GM12874 (cell line): ENCODE results near the gene DLGAP4.

Source experiments
- TF ChIP-seq, protein P1 (sequence below): IDR thresholded peaks from 2 replicates; pipeline ENCODE4 v1.5.1; 2011; ENCODE audit warnings: low read depth, mild to moderate bottlenecking, control low read depth, low read length, moderate library complexity; ENCODE audit not compliant: insufficient read depth

Gene DLGAP4

DNA sequence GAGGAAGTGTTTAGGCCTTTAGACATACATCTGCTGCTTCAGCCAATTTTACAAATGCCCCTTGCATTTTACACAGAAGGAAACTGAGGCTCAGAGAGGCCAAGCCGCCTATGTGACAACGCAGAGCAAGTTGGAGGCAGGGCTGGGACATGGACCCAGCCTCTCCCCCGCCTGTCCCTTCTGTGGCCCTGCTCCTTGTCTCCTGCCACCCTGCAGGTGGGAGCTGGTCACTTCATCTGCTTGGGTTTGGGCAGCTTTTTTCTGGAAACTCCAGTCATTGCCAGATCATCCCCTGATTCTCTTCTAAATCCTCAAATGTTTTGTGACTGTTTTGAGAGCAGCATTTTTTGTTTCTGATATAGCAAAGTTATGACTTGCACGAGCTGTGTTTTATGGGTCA lies 68.9 kb downstream of the DLGAP4 start:
- TF ChIP-seq, protein P1, sequence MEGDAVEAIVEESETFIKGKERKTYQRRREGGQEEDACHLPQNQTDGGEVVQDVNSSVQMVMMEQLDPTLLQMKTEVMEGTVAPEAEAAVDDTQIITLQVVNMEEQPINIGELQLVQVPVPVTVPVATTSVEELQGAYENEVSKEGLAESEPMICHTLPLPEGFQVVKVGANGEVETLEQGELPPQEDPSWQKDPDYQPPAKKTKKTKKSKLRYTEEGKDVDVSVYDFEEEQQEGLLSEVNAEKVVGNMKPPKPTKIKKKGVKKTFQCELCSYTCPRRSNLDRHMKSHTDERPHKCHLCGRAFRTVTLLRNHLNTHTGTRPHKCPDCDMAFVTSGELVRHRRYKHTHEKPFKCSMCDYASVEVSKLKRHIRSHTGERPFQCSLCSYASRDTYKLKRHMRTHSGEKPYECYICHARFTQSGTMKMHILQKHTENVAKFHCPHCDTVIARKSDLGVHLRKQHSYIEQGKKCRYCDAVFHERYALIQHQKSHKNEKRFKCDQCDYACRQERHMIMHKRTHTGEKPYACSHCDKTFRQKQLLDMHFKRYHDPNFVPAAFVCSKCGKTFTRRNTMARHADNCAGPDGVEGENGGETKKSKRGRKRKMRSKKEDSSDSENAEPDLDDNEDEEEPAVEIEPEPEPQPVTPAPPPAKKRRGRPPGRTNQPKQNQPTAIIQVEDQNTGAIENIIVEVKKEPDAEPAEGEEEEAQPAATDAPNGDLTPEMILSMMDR, result no peak

- TF ChIP-seq, protein P1, result no peak
These were observed 71.5 kb downstream of the DLGAP4 start for GRCh38 chr20:36377348-36378326.

GRCh38 chr20:36378686-36379085 lies 72.5 kb downstream of the DLGAP4 start:
- TF ChIP-seq, protein P1, result no peak

DNA sequence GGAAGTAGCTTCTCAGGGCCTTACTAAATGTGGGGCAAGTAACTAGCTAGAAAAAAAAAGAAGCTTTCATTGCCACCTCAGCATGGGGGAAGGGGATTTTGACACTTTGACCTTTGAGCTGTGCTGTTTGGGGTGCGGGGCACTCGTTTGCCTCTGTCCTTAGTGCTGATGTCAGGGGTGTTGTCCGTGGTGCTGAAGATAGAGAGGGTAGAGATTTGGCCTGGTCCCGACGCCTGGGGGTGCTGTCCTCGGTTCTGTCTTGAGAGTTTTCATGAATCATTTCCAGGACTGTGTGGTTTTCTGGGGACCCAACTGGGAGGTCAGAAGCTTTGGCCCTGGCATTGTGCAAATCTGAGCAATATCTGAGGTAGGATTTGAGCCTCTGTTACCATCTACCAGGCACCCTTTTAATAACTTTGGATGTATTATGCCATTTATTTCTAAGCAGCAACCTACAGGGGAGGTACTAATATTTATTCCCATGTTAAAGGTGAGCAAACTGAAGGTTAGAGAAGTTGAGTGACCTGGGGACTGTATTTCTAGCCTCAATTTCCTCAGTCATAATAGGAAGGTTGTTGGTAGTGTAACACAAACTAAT lies 78.0 kb downstream of the DLGAP4 start:
- TF ChIP-seq, protein P1, result no peak

DNA sequence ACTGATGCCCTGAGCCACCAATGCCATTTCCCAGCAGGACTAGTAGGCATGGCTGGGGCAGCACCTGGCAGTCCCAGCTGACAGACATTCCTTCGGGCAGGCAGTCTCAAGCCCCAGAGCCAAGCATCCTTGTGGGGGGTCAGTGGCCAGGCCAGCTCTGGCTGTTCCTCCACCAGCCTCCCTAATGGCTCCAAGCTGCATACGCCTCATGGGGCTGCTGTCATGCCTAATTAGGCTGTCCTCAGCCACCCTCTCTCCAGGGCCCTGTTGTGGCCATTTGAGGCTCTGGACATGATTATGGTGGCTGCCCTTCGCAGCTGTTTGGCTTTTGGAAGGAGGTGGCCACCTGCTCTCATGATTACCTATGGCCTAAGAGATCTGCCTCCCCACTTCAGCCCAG lies 79.4 kb downstream of the DLGAP4 start:
- TF ChIP-seq, protein P1, result no peak

GRCh38 chr20:36386236-36386635 lies 80.1 kb downstream of the DLGAP4 start:
- TF ChIP-seq, protein P1, result no peak

- TF ChIP-seq, protein P1, result no peak
These were observed 84.1 kb downstream of the DLGAP4 start for GRCh38 chr20:36390269-36390668.
